H1 (cell line): ENCODE data around the gene SPAG8. TPM values are rescaled to one million over a fixed set of nuclear protein-coding genes. Genes with fewer than 3 reads are reported as not detected.

ENCODE experiments used
- TAF1 ChIP-seq: IDR thresholded peaks from 2 replicates; pipeline ENCODE4 v1.6.1; 2011; ENCODE audit warnings: mild to moderate bottlenecking, low read depth, low read length
- polyA plus RNA-seq, 7 experiments: library from polyadenylated mRNA; depleted of rRNA in 3 of 7; stranded (reverse) in 5 of 7; unstranded in 2 of 7; fragments of >200 nt in 5 of 7; fragments of 200-250 nt in 2 of 7; gene quantifications; 1 replicate in 5 of 7; 2 replicates in 1 of 7; 4 replicates in 1 of 7; pipeline versions ENCODE4 v1.2.1 to v1.2.3, GENCODE V29; 2011 to 2013; ENCODE audit warnings: missing spikeins in 2 of 7, mixed read lengths in 2 of 7
- total RNA-seq: library from RNA; stranded (reverse); fragmentation: NEBNext Ultra II Directional; extraction: Animal tissue kit (Norgen Biotek cat#: 25700); gene quantifications from 2 replicates; pipeline ENCODE4 v1.2.1, GENCODE V29; 2021

SPAG8 gene
- total and polyA plus RNA-seq, 2 of the 8 experiments (the other 6 are each of a cell fraction or from before 2014, with no cell fraction given) = 0.37 to 0.44 TPM

- no peak for TF ChIP-seq TAF1
Observed at GRCh38 chr9:35783418-35783817, 28.6 kb downstream of the SPAG8 start (continued).
